Heart left ventricle (tissue), 16 donors: ENCODE results near the gene INTU. TPM values are rescaled to one million over a fixed set of nuclear protein-coding genes. Genes with fewer than 3 reads are reported as not detected.
A peak's percentile ranks its signal among the peaks of the same experiment; 100 is the strongest.

Source experiments
- ATAC-seq, 4 donors: fragments of 200-7000 bp; cut with Tn5 transposase; one replicate each; pipeline ENCODE4 v1.9.1; 2020 to 2022; ENCODE audit warnings: moderate library complexity in 4 of 4, mild to moderate bottlenecking in 3 of 4, moderate number of reproducible peaks in 1 of 4
- DNase-seq, 5 donors: peaks; one replicate each; pipeline ENCODE4 v3.0.0-alpha.2; 2020
- H3K27ac ChIP-seq, 12 donors: fragments of 200-600 bp; sonication (generic) in 4 of 12; one replicate each; pipeline versions ENCODE4 v1.5.0 to v1.8.0; 2016 to 2022; ENCODE audit warnings: mild to moderate bottlenecking in 2 of 12
- H3K27me3 ChIP-seq, 9 donors: fragments of 200-600 bp; sonication (generic) in 2 of 9; one replicate each; pipeline versions ENCODE4 v1.5.1 to v1.8.0; 2016 to 2022; ENCODE audit warnings: mild to moderate bottlenecking in 3 of 9
- H3K36me3 ChIP-seq, 9 donors: fragments of 200-600 bp; sonication (generic) in 2 of 9; one replicate each; pipeline versions ENCODE4 v1.5.0 to v1.8.0; 2018 to 2022; ENCODE audit warnings: mild to moderate bottlenecking in 2 of 9
- H3K4me1 ChIP-seq, 12 donors: fragments of 200-600 bp; sonication (generic) in 4 of 12; one replicate each; pipeline versions ENCODE4 v1.5.0 to v1.8.0; 2016 to 2022; ENCODE audit warnings: mild to moderate bottlenecking in 3 of 12
- H3K4me3 ChIP-seq, 12 donors: fragments of 200-600 bp; sonication (generic) in 4 of 12; one replicate each; pipeline versions ENCODE4 v1.5.0 to v1.8.0; 2017 to 2022; ENCODE audit warnings: mild to moderate bottlenecking in 9 of 12, moderate library complexity in 4 of 12
- H3K9me3 ChIP-seq, 12 donors: fragments of 200-600 bp; sonication (generic) in 4 of 12; one replicate each; pipeline versions ENCODE4 v1.5.0 to v1.8.0; 2016 to 2022; ENCODE audit warnings: mild to moderate bottlenecking in 1 of 12
- POLR2A ChIP-seq, 2 donors: fragments of 450-650 bp; IDR thresholded peaks; one replicate each; pipeline ENCODE4 v1.6.1; 2017; ENCODE audit warnings: antibody characterized with exemption in 2 of 2, mild to moderate bottlenecking in 2 of 2, moderate library complexity in 2 of 2
- WGBS, 4 donors: extraction: QIAGEN DNeasy Blood & Tissue Kit in 2 of 4; methylation state at CpG; one replicate each; pipeline versions ENCODE4 v1.1.5 to v1.1.7; 2013 to 2018; 5-methylcytosine and 5-hydroxymethylcytosine counted together
- intact Hi-C, 10 donors: fragments of 100-400 bp; cut with DNase I; formaldehyde crosslinking; loops; one replicate each; pipeline versions ENCODE4 v1.11.1 to v1.14.2; 2022
- polyA plus RNA-seq, 2 donors: library from polyadenylated mRNA; stranded (reverse); fragments of 200-250 nt; gene quantifications; one replicate each; pipeline ENCODE4 v1.2.3, GENCODE V29; 2013
- total RNA-seq, 9 donors: library from RNA; depleted of rRNA in 2 of 9; stranded (reverse); fragments of >200 nt in 2 of 9; fragmentation: NEBNext Ultra II Directional in 3 of 9; extraction: Animal tissue kit (Norgen Biotek cat#: 25700) in 3 of 9; gene quantifications; one replicate each; pipeline versions ENCODE4 v1.1.0 to v1.2.4, GENCODE V29; 2016 to 2023
- TF ChIP-seq, protein P1 (sequence below), 12 donors: fragments of 200-600 bp; sonication (generic) in 4 of 12; IDR thresholded peaks; one replicate each; pipeline versions ENCODE4 v1.5.0 to v1.8.0; 2018 to 2022; ENCODE audit warnings: antibody characterized with exemption in 12 of 12, mild to moderate bottlenecking in 5 of 12
- donor health status: ischemic (EF 13 %, LVEDD 7.1; RV severe dilation, severe dysfunction).
- donor health status: healthy with polysubstance abuse.
- donor health status: DM: no; HTN: yes; CAD: no.
- donor health status: DM: no; HTN: no; CAD: no.
- donor health status: ischemic (EF 25% LVEDD 6.9; RV normal size, moderate dysfunction).
- donor health status: ischemic (EF 25% LVEDD 5.7; RV mildly dilated, moderate dysfunction).
- donor health status: healthy.
- donor health status: DM: yes; HTN: yes; CAD: no.
- donor health status: ischemic (EF 35%, LVEDD 5.7; RV mildly dilated, moderate dysfunction).
- donor health status: nonischemic (EF 11% LVEDD 7.7; RV severe dilation, severe dysfunction).
- donor health status: DM: yes; HTN: yes; CAD: no.
- donor health status: PGD.
- donor health status: ischemic (EF 29% LVEDD 5.4; RV normal size, mild dysfunction).
- donor health status: nonischemic (EF 23%, LVEDD 6.1; RV moderate dilation, normal function).

The INTU gene
- total and polyA plus RNA-seq, 11 donors, result 1.6 to 7.6 (median 3.7) TPM

DNA sequence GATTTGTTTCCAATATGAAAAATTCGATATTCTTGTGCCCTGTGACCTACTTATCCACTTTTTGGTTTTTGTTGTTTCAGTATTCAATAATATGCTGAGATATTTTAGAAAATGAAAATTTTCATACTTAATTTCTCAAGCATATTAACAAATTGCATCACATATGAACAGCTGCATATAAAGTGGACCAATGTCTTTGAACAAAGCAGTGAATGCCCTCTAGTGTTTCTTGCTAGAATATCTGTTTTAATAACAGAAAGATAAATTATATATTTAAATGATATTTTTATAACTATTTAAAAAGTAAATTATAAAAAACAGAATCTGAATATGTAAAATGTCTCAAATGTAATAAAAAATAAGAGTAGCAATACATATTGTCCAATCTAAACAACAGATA is 31.7 kb upstream of the INTU start:
- no peak overlapping the region for H3K27ac ChIP-seq
- H3K36me3 ChIP-seq, result no peaks in the 10 kb centered on the region
- no peaks in the 10 kb centered on the region for H3K4me1 ChIP-seq
- H3K27me3 ChIP-seq, result peaks cover 0 to 10% (median 0%) of the 10 kb centered on the region in 9 donors
- 93 to 96% (median 94%) methylated on average over 1 of the region's 1 CpG for WGBS, 4 donors
- H3K4me3 ChIP-seq, result no peak overlapping the region
- no peak for TF ChIP-seq POLR2A (IDR thresholded peaks at IDR 0.05)
- TF ChIP-seq, protein P1, sequence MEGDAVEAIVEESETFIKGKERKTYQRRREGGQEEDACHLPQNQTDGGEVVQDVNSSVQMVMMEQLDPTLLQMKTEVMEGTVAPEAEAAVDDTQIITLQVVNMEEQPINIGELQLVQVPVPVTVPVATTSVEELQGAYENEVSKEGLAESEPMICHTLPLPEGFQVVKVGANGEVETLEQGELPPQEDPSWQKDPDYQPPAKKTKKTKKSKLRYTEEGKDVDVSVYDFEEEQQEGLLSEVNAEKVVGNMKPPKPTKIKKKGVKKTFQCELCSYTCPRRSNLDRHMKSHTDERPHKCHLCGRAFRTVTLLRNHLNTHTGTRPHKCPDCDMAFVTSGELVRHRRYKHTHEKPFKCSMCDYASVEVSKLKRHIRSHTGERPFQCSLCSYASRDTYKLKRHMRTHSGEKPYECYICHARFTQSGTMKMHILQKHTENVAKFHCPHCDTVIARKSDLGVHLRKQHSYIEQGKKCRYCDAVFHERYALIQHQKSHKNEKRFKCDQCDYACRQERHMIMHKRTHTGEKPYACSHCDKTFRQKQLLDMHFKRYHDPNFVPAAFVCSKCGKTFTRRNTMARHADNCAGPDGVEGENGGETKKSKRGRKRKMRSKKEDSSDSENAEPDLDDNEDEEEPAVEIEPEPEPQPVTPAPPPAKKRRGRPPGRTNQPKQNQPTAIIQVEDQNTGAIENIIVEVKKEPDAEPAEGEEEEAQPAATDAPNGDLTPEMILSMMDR (IDR thresholded peaks at IDR 0.05), result peak in 2 of 12 donors; percentile 22 to 24
- H3K9me3 ChIP-seq, result peaks cover 0 to under 1% (median 0%) of the 10 kb centered on the region in 12 donors
- intact Hi-C loops, result loop anchor here in 2 of 10 donors (5.0 kb wide), 1 partner anchor 131 kb away; the partner anchor contains the start of gene SLC25A31 (in 2 of the 2)
- DNase-seq (no peak), ATAC-seq (no peak)

- Histone ChIP-seq H3K4me1 (no peaks in the 10 kb centered on the region), H3K36me3 (no peaks in the 10 kb centered on the region), H3K27ac (no peak overlapping the region), H3K4me3 (no peak overlapping the region), H3K9me3 (no peaks in the 10 kb centered on the region), H3K27me3 (peaks cover 0 to 10% (median 0%) of the 10 kb centered on the region in 9 donors)
- intact Hi-C loops, result loop anchor here in 8 of 10 donors (1.0 to 5.0 kb wide), 4 partner anchors 127 to 128 kb away; partner anchors contain the start of gene SLC25A31 (in 4 of the 8)
- TF ChIP-seq POLR2A (IDR thresholded peaks at IDR 0.05), result no peak
- TF ChIP-seq, protein P1 (IDR thresholded peaks at IDR 0.05), result peak; percentile 32 to 70 (median 60)
- 8 to 15% (median 12%) methylated on average over 6 of the region's 6 CpGs for WGBS, 4 donors
- DNase-seq (no peak), ATAC-seq (no peak)
These were observed 27.6 kb upstream of the INTU start for GRCh38 chr4:127604949-127605709.

GRCh38 chr4:127606823-127607222 is 25.9 kb upstream of the INTU start:
- TF ChIP-seq, protein P1 (IDR thresholded peaks at IDR 0.05), result no peak
- TF ChIP-seq POLR2A (IDR thresholded peaks at IDR 0.05), result no peak
- no peaks in the 10 kb centered on the region for H3K9me3 ChIP-seq
- no peak for DNase-seq
- no peaks in the 10 kb centered on the region for H3K4me1 ChIP-seq
- H3K36me3 ChIP-seq, result no peaks in the 10 kb centered on the region
- intact Hi-C loops, result loop anchor here in 3 of 10 donors (2.0 to 5.0 kb wide), 2 partner anchors 125 to 126 kb away; partner anchors contain the start of gene SLC25A31 (in 2 of the 3)
- peaks cover 0 to 10% (median 0%) of the 10 kb centered on the region in 9 donors for H3K27me3 ChIP-seq
- no peak overlapping the region for H3K4me3 ChIP-seq
- no peak for ATAC-seq
- H3K27ac ChIP-seq, result no peak overlapping the region

GRCh38 chr4:127609484-127609883 is 23.3 kb upstream of the INTU start:
- H3K9me3 ChIP-seq, result no peaks in the 10 kb centered on the region
- H3K27me3 ChIP-seq, result peaks cover 0 to 9% (median 3%) of the 10 kb centered on the region in 9 donors
- ATAC-seq (no peak), DNase-seq (no peak)
- no peak for TF ChIP-seq POLR2A (IDR thresholded peaks at IDR 0.05)
- no peaks in the 10 kb centered on the region for H3K4me1 ChIP-seq
- intact Hi-C loops, result loop anchor here in 3 of 10 donors (1.0 to 5.0 kb wide), 2 partner anchors 123 kb away; partner anchors contain the start of gene SLC25A31 (in 2 of the 3)
- no peaks in the 10 kb centered on the region for H3K36me3 ChIP-seq
- WGBS, 4 donors, result 44 to 63% (median 57%) methylated on average over 5 of the region's 5 CpGs
- no peak overlapping the region for H3K27ac ChIP-seq
- no peak overlapping the region for H3K4me3 ChIP-seq
